Endometrial microvascular endothelial cells (primary cell): Measurements from ENCODE around the gene DCP1A. TPM values are rescaled to one million over a fixed set of nuclear protein-coding genes. Genes with fewer than 3 reads are reported as not detected.
"Not testable (repeated sequence)": the region's sequence is repeated elsewhere in the genome, so short reads cannot be mapped to it uniquely, and the experiment has no call there.

Source experiments
- in situ Hi-C: cut with HindIII; loops from 2 replicates; pipeline ENCODE4 v1.10.0; 2017; ENCODE audit warnings: low sequenced_read_pairs, low pct_unique_long_range_greater_than_20kb; ENCODE audit errors: inconsistent ontology term
- total RNA-seq: library from RNA; depleted of rRNA; stranded (reverse); fragments of >200 nt; gene quantifications from one replicate; pipeline ENCODE4 v1.2.3, GENCODE V29; 2015; ENCODE audit errors: inconsistent ontology term

The DCP1A gene
- total RNA-seq, 1 donor from 2014 or later: 15.0 TPM

GRCh38 chr3:53334742-53335141 lies 12.6 kb downstream of the DCP1A start:
- in situ Hi-C loops: no loop called here

GRCh38 chr3:53331871-53332270 lies 15.5 kb downstream of the DCP1A start:
- in situ Hi-C loops: no loop called here

GRCh38 chr3:53329897-53330296 lies 17.4 kb downstream of the DCP1A start:
- in situ Hi-C loops: no loop called here

DNA sequence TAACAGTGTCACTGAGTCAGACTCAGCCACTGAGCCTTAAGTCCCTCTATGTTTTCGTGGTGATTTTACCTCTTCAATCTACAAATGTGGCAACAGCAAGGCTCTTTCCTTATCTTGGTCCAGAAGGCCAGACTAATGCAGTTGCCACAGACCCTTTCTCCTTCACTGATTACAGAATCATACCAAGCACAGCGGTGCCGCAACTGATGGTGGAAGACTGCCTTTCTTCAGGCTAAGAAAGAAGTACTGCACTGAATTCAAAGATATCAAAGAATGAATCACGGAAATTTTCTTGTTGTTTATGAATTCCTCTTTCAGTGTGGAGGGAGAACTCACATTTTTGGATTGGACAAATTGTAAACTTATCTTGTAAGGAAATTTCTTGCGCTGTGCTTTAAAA lies 18.6 kb downstream of the DCP1A start:
- in situ Hi-C loops: no loop called here

DNA sequence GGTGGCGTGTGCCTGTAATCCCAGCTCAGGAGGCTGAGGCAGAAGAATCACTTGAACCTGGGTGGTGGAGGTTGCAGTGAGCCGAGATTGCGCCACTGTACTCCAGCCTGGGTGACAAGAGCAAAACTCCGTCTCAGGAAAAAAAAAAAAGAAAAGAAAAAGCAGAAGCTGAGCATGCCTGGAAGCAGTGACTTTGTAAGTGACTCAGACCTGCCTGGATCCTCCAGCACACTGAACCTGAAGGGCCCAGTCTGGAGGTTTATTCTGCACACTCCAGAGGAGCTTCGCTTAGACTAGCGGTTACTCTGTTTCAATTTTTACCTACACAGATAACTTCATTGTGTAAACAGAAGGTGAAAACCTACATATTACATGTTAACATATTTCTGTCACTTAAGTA lies 19.4 kb downstream of the DCP1A start:
- in situ Hi-C loops: not testable (repeated sequence)

DNA sequence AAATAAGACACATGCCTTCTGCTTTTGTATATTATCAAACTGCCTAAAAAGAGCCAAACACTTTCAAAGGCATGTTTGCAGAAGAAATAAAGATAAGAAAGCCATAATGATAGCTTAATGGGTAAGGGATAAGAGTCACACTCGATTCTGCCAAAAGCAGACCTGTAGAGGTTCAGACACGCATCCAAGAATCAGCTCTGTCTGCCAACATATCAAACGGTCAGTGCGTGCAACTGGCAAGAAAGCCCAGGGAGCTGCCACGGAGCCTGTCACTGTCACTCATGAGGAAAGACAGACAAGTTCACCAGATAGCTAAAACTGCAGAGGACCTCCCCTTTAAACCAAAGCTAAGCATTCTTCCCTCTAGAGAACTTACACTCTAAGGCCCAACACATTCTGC lies 23.2 kb downstream of the DCP1A start:
- in situ Hi-C loops: no loop called here

- in situ Hi-C loops: no loop called here
These were observed 26.6 kb downstream of the DCP1A start for GRCh38 chr3:53320697-53321096.

GRCh38 chr3:53318522-53318921 lies 28.8 kb downstream of the DCP1A start:
- in situ Hi-C loops: no loop called here

GRCh38 chr3:53312832-53313231 lies 34.5 kb downstream of the DCP1A start:
- in situ Hi-C loops: no loop called here

- in situ Hi-C loops: no loop called here
These were observed 35.5 kb downstream of the DCP1A start for GRCh38 chr3:53311882-53312281.

DNA sequence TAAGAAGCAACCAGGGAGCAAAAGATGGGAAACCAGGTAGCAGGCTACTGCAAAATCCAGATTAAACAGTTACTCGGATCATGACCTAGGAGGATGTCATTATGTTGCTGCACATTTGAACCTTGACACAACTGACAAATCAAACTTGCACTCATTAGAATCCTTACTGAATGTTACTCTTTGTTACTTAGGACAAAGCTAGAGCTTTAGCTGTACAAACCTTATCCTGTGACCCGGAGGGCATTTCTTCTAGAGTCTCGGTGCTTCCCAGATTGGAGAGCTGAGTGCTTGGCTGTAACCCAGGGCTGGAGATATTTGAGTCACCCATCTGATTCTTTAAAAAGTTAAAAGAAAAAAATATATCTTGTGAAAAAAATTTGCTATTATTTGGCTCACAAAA lies 43.4 kb downstream of the DCP1A start:
- in situ Hi-C loops: no loop called here

DNA sequence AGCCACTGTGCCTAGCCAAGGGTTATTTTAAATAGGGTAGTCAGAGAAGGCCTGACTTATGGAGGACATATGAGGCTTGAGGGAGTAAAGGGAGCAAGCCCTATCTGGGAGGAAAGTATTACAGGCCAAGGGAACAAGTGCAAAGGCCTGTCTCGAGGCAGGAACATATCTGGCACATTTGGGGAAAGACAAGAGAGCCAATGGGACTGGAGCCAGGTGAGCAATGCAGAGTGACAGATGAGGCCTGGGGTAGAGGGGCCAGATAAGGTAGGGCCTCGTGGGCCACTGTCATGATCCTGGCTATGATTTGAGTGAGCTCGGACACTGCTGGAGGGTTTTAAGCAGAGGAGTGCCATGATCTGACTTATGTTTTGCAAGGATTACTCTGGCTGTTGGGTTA lies 43.8 kb downstream of the DCP1A start:
- in situ Hi-C loops: no loop called here

DNA sequence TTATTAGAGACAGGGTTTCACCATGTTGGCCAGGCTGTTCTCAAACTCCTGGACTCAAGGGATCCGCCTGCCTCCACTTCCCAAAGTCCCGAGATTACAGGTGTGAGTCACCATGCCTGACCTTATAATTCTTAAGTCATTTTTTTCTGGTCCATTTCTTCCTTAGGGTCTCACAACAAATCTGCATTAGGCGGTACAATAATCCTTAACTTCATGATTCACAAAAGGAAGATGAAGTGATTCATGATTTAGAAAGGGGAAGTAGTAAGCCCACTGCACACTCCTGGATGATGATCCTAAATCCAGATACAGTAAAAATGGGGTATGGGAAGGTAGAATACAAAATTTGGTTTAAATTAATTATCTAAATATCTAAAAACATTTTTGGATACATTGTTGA lies 46.5 kb downstream of the DCP1A start:
- in situ Hi-C loops: no loop called here

DNA sequence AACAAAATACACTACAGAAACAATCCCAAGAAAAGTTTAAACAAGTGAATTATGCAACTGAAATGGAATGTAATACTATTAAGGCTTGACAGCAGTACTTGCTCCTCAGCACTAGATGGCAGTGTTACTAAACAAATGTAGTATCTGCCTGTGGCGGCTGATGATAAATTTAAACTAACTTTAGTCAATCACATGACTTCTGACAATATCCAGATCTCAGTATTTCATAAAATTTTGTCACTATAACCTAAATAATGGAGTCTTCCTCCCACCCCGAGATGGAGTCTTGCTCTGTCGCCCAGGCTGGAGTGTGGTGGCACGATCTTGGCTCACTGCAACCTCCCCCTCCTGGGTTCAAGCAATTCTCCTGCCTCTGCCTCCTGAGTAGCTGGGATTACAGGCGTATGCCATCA lies 47.7 kb downstream of the DCP1A start:
- in situ Hi-C loops: not testable (repeated sequence)

- in situ Hi-C loops: no loop called here
These were observed 51.9 kb downstream of the DCP1A start for GRCh38 chr3:53295410-53295809.

GRCh38 chr3:53293867-53294266 lies 53.5 kb downstream of the DCP1A start:
- in situ Hi-C loops: no loop called here

- in situ Hi-C loops: no loop called here
These were observed 59.1 kb downstream of the DCP1A start for GRCh38 chr3:53288214-53288613.

DNA sequence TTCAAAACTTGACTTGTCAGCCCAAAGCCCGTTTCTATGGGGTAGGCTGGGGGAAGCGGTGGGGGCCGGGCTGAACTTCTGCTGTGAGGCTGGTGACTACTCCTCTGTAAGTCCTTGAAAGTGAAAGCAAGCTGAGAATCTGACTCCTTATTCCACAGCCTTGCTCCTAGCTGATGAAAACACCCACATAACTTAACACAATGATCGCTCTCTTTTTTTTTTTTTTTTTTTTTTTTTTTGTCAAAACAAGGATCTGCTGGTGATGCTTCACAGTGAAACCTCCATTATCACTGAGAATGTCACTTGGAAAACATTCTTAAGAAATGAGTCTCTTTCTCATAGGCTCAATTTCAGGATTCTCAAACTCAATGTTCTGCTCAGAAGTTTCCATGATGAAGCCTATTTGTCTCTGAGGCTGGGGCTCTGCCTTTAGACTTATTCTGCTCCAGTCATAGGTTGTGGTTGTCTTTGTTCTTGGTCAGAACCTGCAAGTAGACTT lies 60.2 kb downstream of the DCP1A start:
- in situ Hi-C loops: no loop called here

DNA sequence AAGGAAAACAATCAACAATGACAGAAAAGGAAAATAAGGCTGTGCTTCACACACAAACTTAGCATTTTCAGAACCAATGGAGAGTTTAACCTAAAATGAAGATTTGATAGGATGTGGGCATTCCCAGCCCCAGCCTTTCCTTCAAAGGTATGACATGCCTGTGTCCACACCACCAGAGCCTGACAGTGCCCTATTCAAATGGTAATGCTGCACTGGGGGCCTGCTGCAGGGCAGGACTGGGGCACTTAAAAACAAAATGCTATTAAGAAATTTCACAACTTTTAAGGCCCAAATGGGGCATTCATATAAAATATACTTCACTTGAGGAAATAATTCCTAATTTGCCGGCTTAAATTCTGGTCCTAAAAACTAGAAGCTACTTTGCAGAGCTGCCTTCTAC lies 60.6 kb downstream of the DCP1A start:
- in situ Hi-C loops: no loop called here

- in situ Hi-C loops: no loop called here
These were observed 64.8 kb downstream of the DCP1A start for GRCh38 chr3:53282581-53282980.

GRCh38 chr3:53278667-53279066 lies 68.7 kb downstream of the DCP1A start:
- in situ Hi-C loops: no loop called here
